RWPE2 (cell line): ENCODE data around the gene PTGDR2.

Experiments
- ATAC-seq: fragments of 200-7000 bp; cut with Tn5 transposase; 3 replicates; pipeline ENCODE4 v1.9.1; 2021; ENCODE audit warnings: low read depth
- DNase-seq: peaks from one replicate; pipeline ENCODE4 v3.0.0-alpha.2; 2020; ENCODE audit warnings: low spot score
- H3K27ac ChIP-seq: fragments of 450-650 bp; 2 replicates; pipeline ENCODE4 v1.5.1; 2017; ENCODE audit warnings: mild to moderate bottlenecking; ENCODE audit not compliant: poor library complexity, severe bottlenecking
- H3K27me3 ChIP-seq: fragments of 250-450 bp; sonication (Bioruptor Pico); 2 replicates; pipeline ENCODE4 v1.5.1; 2021; ENCODE audit warnings: mild to moderate bottlenecking, moderate library complexity; ENCODE audit not compliant: insufficient read depth, poor library complexity, severe bottlenecking
- H3K36me3 ChIP-seq: fragments of 250-450 bp; sonication (Bioruptor Pico); 2 replicates; pipeline ENCODE4 v1.5.1; 2020; ENCODE audit warnings: low read depth, mild to moderate bottlenecking, moderate library complexity
- H3K4me1 ChIP-seq: fragments of 250-450 bp; sonication (Bioruptor Pico); 2 replicates; pipeline ENCODE4 v1.5.1; 2021; ENCODE audit warnings: mild to moderate bottlenecking, moderate library complexity; ENCODE audit not compliant: insufficient read depth, poor library complexity, severe bottlenecking
- H3K4me3 ChIP-seq: fragments of 250-450 bp; sonication (Bioruptor Pico); 2 replicates; pipeline ENCODE4 v1.5.1; 2021; ENCODE audit warnings: mild to moderate bottlenecking, moderate library complexity; ENCODE audit not compliant: severe bottlenecking
- H3K9me3 ChIP-seq: fragments of 250-450 bp; sonication (Bioruptor Pico); 2 replicates; pipeline ENCODE4 v1.5.1; 2021; ENCODE audit warnings: mild to moderate bottlenecking, moderate library complexity; ENCODE audit not compliant: severe bottlenecking
- CTCF ChIP-seq: fragments of 450-650 bp; IDR thresholded peaks from one replicate; pipeline ENCODE4 v1.5.1; 2017; ENCODE audit warnings: mild to moderate bottlenecking, moderate library complexity; ENCODE audit not compliant: poor library complexity, severe bottlenecking

Gene PTGDR2

GRCh38 chr11:60872124-60872960, 16.6 kb upstream of the PTGDR2 start:
- H3K36me3 ChIP-seq, result no peaks in the 10 kb centered on the region
- no peak overlapping the region for H3K4me3 ChIP-seq
- DNase-seq (no peak), ATAC-seq (no peak)
- H3K9me3 ChIP-seq, result no peaks in the 10 kb centered on the region
- no peaks in the 10 kb centered on the region for H3K27me3 ChIP-seq
- no peaks in the 10 kb centered on the region for H3K4me1 ChIP-seq
- TF ChIP-seq CTCF, result no peak
- no peak overlapping the region for H3K27ac ChIP-seq

GRCh38 chr11:60871378-60872061, 15.8 kb upstream of the PTGDR2 start:
- no peak overlapping the region for H3K4me3 ChIP-seq
- H3K4me1 ChIP-seq, result no peaks in the 10 kb centered on the region
- H3K9me3 ChIP-seq, result no peaks in the 10 kb centered on the region
- H3K36me3 ChIP-seq, result no peaks in the 10 kb centered on the region
- no peak overlapping the region for H3K27ac ChIP-seq
- TF ChIP-seq CTCF, result no peak
- H3K27me3 ChIP-seq, result no peaks in the 10 kb centered on the region
- no peak for ATAC-seq
- no peak for DNase-seq

- ATAC-seq, result no peak
- Histone ChIP-seq H3K27me3 (no peaks in the 10 kb centered on the region), H3K4me3 (no peak overlapping the region), H3K4me1 (no peaks in the 10 kb centered on the region), H3K27ac (no peak overlapping the region), H3K36me3 (no peaks in the 10 kb centered on the region), H3K9me3 (no peaks in the 10 kb centered on the region)
- TF ChIP-seq CTCF, result no peak
- DNase-seq, result no peak
These were observed 15.1 kb upstream of the PTGDR2 start for GRCh38 chr11:60870733-60871377.

- no peak overlapping the region for H3K4me3 ChIP-seq
- DNase-seq, result no peak
- no peaks in the 10 kb centered on the region for H3K4me1 ChIP-seq
- H3K27ac ChIP-seq, result no peak overlapping the region
- no peak for ATAC-seq
- H3K9me3 ChIP-seq, result no peaks in the 10 kb centered on the region
- H3K27me3 ChIP-seq, result no peaks in the 10 kb centered on the region
- no peaks in the 10 kb centered on the region for H3K36me3 ChIP-seq
- no peak for TF ChIP-seq CTCF
These were observed 14.5 kb upstream of the PTGDR2 start for GRCh38 chr11:60870276-60870675.
